ENCODE results near the gene KCNK5.

Gene KCNK5

GRCh38 chr6:39172377-39172757 is 56.9 kb downstream of the KCNK5 start:
- H3K27me3 ChIP-seq (ENCODE audit: control insufficient read depth, insufficient read depth, low read length) = no peaks in the 10 kb centered on the region
- no peak overlapping the region for H3K9ac ChIP-seq
- no peak overlapping the region for H3K27ac ChIP-seq
- H3K4me3 ChIP-seq (ENCODE audit: low read depth, low read length) = no peak overlapping the region
- H3K4me2 ChIP-seq (ENCODE audit: low read length) = no peak overlapping the region
- no peaks in the 10 kb centered on the region for H3K9me3 ChIP-seq (ENCODE audit: control insufficient read depth, low read length)
- no peak for TF ChIP-seq CTCF (IDR thresholded peaks at IDR 0.05)
- no peaks in the 10 kb centered on the region for H3K36me3 ChIP-seq (ENCODE audit: control insufficient read depth, insufficient read depth, low read length)
- no peak overlapping the region for H2AFZ ChIP-seq
- H3K4me1 ChIP-seq = no peaks in the 10 kb centered on the region
- H3K79me2 ChIP-seq = no peaks in the 10 kb centered on the region

GRCh38 chr6:39171489-39172376 is 57.5 kb downstream of the KCNK5 start:
- H3K4me1 ChIP-seq = no peaks in the 10 kb centered on the region
- H3K9me3 ChIP-seq (ENCODE audit: control insufficient read depth, low read length) = no peaks in the 10 kb centered on the region
- no peak overlapping the region for H3K27ac ChIP-seq
- no peak overlapping the region for H3K4me2 ChIP-seq (ENCODE audit: low read length)
- no peak overlapping the region for H3K9ac ChIP-seq
- no peak overlapping the region for H3K4me3 ChIP-seq (ENCODE audit: low read depth, low read length)
- H3K36me3 ChIP-seq (ENCODE audit: control insufficient read depth, insufficient read depth, low read length) = no peaks in the 10 kb centered on the region
- H3K27me3 ChIP-seq (ENCODE audit: control insufficient read depth, insufficient read depth, low read length) = no peaks in the 10 kb centered on the region
- no peak overlapping the region for H2AFZ ChIP-seq
- H3K79me2 ChIP-seq = no peaks in the 10 kb centered on the region
- no peak for TF ChIP-seq CTCF (IDR thresholded peaks at IDR 0.05)

- Histone ChIP-seq H3K4me1 (no peaks in the 10 kb centered on the region), H3K79me2 (no peaks in the 10 kb centered on the region), H3K27me3 (ENCODE audit: control insufficient read depth, insufficient read depth, low read length) (no peaks in the 10 kb centered on the region), H3K4me2 (ENCODE audit: low read length) (no peak overlapping the region), H3K9ac (no peak overlapping the region), H3K9me3 (ENCODE audit: control insufficient read depth, low read length) (no peaks in the 10 kb centered on the region), H3K27ac (no peak overlapping the region), H2AFZ (no peak overlapping the region), H3K36me3 (ENCODE audit: control insufficient read depth, insufficient read depth, low read length) (no peaks in the 10 kb centered on the region), H3K4me3 (ENCODE audit: low read depth, low read length) (no peak overlapping the region)
- no peak for TF ChIP-seq CTCF (IDR thresholded peaks at IDR 0.05)
Observed at GRCh38 chr6:39170860-39171259, 58.4 kb downstream of the KCNK5 start.

GRCh38 chr6:39170389-39170788 is 58.9 kb downstream of the KCNK5 start:
- no peak overlapping the region for H2AFZ ChIP-seq
- H3K9me3 ChIP-seq (ENCODE audit: control insufficient read depth, low read length) = no peaks in the 10 kb centered on the region
- H3K9ac ChIP-seq = no peak overlapping the region
- H3K4me2 ChIP-seq (ENCODE audit: low read length) = no peak overlapping the region
- no peak overlapping the region for H3K27ac ChIP-seq
- H3K27me3 ChIP-seq (ENCODE audit: control insufficient read depth, insufficient read depth, low read length) = no peaks in the 10 kb centered on the region
- no peak for TF ChIP-seq CTCF (IDR thresholded peaks at IDR 0.05)
- H3K4me1 ChIP-seq = no peaks in the 10 kb centered on the region
- H3K79me2 ChIP-seq = no peaks in the 10 kb centered on the region
- no peak overlapping the region for H3K4me3 ChIP-seq (ENCODE audit: low read depth, low read length)
- no peaks in the 10 kb centered on the region for H3K36me3 ChIP-seq (ENCODE audit: control insufficient read depth, insufficient read depth, low read length)

Measured in parathyroid adenoma (tissue), 2 donors.